Body of pancreas (tissue), 4 donors: ENCODE data around the gene ZFX.

Experiments used
- POLR2A ChIP-seq, 3 donors: fragments of 450-650 bp; IDR thresholded peaks; one replicate each; pipeline ENCODE4 v1.6.1; 2016; ENCODE audit warnings: antibody characterized with exemption in 3 of 3, mild to moderate bottlenecking in 2 of 3
- TF ChIP-seq, protein P1 (sequence below), 7 experiments: fragments of 450-650 bp in 4 of 7; fragments of 200-600 bp in 3 of 7; sonication (generic) in 3 of 7; IDR thresholded peaks; one replicate each; pipeline ENCODE4 v1.5.1; 2016 to 2019; ENCODE audit warnings: antibody characterized with exemption in 7 of 7

DNA sequence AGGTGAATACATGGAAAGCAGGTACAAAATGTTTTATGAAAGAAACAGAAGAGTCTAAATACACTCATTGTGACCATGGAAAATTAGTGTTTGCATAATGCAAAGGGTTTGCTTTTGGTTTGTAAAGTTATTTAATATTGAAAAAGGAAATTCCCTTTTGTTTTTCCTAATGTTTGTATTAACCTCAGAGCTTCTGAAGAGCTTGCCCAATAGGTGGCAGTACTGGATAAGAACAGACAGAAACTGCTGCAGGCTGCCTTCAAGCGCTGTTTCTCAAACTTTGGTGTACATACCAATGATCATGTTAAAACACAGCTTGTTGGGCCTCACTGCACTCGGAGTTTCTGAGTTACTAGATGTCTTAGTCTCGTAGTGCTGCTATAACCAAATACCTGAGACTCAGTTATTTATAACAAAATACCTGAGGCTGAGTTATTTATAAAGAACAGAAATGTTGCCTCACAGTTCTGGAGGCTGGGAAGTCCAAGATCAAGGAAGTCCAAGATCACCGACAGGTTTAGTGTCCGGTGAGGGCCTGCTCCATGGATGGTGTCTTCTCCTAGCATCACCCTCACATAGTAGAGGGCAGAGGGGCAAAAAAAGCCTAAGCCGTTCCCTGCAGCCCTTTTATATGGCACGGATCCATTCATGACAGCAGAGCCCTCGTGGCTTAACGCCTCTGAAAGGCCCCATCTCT lies 110.2 kb downstream of the ZFX start:
- TF ChIP-seq, protein P1, sequence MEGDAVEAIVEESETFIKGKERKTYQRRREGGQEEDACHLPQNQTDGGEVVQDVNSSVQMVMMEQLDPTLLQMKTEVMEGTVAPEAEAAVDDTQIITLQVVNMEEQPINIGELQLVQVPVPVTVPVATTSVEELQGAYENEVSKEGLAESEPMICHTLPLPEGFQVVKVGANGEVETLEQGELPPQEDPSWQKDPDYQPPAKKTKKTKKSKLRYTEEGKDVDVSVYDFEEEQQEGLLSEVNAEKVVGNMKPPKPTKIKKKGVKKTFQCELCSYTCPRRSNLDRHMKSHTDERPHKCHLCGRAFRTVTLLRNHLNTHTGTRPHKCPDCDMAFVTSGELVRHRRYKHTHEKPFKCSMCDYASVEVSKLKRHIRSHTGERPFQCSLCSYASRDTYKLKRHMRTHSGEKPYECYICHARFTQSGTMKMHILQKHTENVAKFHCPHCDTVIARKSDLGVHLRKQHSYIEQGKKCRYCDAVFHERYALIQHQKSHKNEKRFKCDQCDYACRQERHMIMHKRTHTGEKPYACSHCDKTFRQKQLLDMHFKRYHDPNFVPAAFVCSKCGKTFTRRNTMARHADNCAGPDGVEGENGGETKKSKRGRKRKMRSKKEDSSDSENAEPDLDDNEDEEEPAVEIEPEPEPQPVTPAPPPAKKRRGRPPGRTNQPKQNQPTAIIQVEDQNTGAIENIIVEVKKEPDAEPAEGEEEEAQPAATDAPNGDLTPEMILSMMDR (IDR thresholded peaks at IDR 0.05) = peak in 6 of 7 experiments; percentile 31 to 61 (median 44)
- no peak for TF ChIP-seq POLR2A (IDR thresholded peaks at IDR 0.05)
